Body of pancreas (tissue), 4 donors: ENCODE measurements around the gene HOXA6. TPM values are rescaled to one million over a fixed set of nuclear protein-coding genes. Genes with fewer than 3 reads are reported as not detected.

Experiments
- ATAC-seq: fragments of 150-250 bp; one replicate; pipeline ENCODE4 v1.9.1; 2016
- DNase-seq, 4 donors: peaks; one replicate each; pipeline ENCODE4 v3.0.0-alpha.2; 2019
- H3K27ac ChIP-seq, 4 donors: fragments of 200-600 bp; sonication (generic); 1 replicate in 3 of 4; 2 replicates in 1 of 4; pipeline versions ENCODE4 v1.5.1 to v1.6.1; 2016 to 2019; ENCODE audit warnings: mild to moderate bottlenecking in 1 of 4, mixed read lengths in 1 of 4, moderate library complexity in 1 of 4
- H3K27me3 ChIP-seq, 2 donors: fragments of 200-600 bp; sonication (generic); one replicate each; pipeline ENCODE4 v1.6.0; 2016; ENCODE audit warnings: mild to moderate bottlenecking in 1 of 2
- H3K36me3 ChIP-seq, 2 donors: fragments of 200-600 bp; sonication (generic); replicated peaks in 1 of 2; 2 replicates each; pipeline ENCODE4 v1.5.1; 2016; ENCODE audit warnings: low read depth in 2 of 2; ENCODE audit not compliant: insufficient read depth in 1 of 2
- H3K4me1 ChIP-seq: fragments of 200-600 bp; sonication (generic); one replicate; pipeline ENCODE4 v1.6.0; 2016
- H3K4me3 ChIP-seq, 2 donors: fragments of 200-600 bp; sonication (generic); 1 replicate in 1 of 2; 2 replicates in 1 of 2; pipeline ENCODE4 v1.5.1; 2016 to 2019
- H3K9me3 ChIP-seq, 3 donors: fragments of 200-600 bp; sonication (generic); 1 replicate in 2 of 3; 2 replicates in 1 of 3; pipeline ENCODE4 v1.5.1; 2016
- POLR2A ChIP-seq, 3 donors: fragments of 450-650 bp; IDR thresholded peaks; one replicate each; pipeline ENCODE4 v1.6.1; 2016; ENCODE audit warnings: antibody characterized with exemption in 3 of 3, mild to moderate bottlenecking in 2 of 3
- WGBS, 2 donors: methylation state at CpG; one replicate each; pipeline ENCODE4 v1.1.5; 2017; 5-methylcytosine and 5-hydroxymethylcytosine counted together
- intact Hi-C: fragments of 100-400 bp; cut with DNase I; formaldehyde crosslinking; loops from one replicate; pipeline ENCODE4 v1.15.1; 2023
- total RNA-seq, 2 donors: library from RNA; depleted of rRNA; stranded (reverse); fragments of >200 nt; gene quantifications; one replicate each; pipeline ENCODE4 v1.1.0, GENCODE V29; 2016
- TF ChIP-seq, protein P1 (sequence below), 7 experiments: fragments of 450-650 bp in 4 of 7; fragments of 200-600 bp in 3 of 7; sonication (generic) in 3 of 7; IDR thresholded peaks; one replicate each; pipeline ENCODE4 v1.5.1; 2016 to 2019; ENCODE audit warnings: antibody characterized with exemption in 7 of 7

HOXA6 gene
- total RNA-seq, 2 donors from 2014 or later, result not detected

DNA sequence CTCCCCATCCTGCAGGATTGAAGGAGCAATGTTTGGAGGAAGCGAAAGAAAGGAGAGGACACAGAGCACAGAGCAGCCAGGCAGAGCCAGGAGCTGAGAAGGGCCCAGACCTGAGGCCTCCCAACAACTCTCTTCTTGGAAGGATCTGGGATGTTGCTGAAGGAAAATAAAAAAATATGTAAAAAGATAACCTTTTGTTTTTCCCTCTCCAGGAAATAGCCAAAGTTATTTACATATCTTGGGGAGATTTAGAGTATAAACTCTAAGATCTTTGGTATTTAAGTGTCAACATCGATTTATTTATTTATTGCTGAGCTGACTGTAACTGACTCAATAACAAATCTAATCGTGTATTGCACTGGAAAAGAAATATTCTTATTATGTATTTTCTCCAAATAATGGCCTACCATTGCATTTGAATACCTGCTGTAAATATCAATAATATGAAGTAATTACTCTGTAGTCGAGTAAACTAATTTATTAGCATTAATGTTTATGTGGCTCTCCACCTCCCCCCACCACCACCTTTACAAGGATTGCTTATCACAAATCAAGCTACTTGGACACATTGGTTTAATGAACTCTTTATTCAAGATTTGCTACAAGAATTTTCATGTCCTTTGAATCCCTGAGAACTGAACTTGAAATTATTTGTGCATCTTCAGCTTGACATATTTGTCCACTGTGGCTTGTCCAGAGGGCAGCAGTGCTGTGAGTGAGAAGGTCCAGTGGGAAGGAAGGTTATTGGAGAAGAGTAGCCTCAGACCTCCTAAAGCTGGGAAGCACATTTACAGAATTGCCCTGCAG is 39.3 kb upstream of the HOXA6 start:
- Histone ChIP-seq H3K27me3 (peaks cover 14 to 78% of the 10 kb centered on the region in 2 donors), H3K36me3 (no peaks in the 10 kb centered on the region), H3K9me3 (no peaks in the 10 kb centered on the region), H3K4me1 (peaks cover 52% of the 10 kb centered on the region), H3K4me3 (no peak overlapping the region), H3K27ac (no peak overlapping the region)
- no peak for ATAC-seq
- 17 to 21% methylated on average over 4 of the region's 4 CpGs for WGBS, 2 donors
- no peak for DNase-seq
- intact Hi-C loops, result no loop called here
- no peak for TF ChIP-seq POLR2A (IDR thresholded peaks at IDR 0.05)
- TF ChIP-seq, protein P1, sequence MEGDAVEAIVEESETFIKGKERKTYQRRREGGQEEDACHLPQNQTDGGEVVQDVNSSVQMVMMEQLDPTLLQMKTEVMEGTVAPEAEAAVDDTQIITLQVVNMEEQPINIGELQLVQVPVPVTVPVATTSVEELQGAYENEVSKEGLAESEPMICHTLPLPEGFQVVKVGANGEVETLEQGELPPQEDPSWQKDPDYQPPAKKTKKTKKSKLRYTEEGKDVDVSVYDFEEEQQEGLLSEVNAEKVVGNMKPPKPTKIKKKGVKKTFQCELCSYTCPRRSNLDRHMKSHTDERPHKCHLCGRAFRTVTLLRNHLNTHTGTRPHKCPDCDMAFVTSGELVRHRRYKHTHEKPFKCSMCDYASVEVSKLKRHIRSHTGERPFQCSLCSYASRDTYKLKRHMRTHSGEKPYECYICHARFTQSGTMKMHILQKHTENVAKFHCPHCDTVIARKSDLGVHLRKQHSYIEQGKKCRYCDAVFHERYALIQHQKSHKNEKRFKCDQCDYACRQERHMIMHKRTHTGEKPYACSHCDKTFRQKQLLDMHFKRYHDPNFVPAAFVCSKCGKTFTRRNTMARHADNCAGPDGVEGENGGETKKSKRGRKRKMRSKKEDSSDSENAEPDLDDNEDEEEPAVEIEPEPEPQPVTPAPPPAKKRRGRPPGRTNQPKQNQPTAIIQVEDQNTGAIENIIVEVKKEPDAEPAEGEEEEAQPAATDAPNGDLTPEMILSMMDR (IDR thresholded peaks at IDR 0.05), result no peak

DNA sequence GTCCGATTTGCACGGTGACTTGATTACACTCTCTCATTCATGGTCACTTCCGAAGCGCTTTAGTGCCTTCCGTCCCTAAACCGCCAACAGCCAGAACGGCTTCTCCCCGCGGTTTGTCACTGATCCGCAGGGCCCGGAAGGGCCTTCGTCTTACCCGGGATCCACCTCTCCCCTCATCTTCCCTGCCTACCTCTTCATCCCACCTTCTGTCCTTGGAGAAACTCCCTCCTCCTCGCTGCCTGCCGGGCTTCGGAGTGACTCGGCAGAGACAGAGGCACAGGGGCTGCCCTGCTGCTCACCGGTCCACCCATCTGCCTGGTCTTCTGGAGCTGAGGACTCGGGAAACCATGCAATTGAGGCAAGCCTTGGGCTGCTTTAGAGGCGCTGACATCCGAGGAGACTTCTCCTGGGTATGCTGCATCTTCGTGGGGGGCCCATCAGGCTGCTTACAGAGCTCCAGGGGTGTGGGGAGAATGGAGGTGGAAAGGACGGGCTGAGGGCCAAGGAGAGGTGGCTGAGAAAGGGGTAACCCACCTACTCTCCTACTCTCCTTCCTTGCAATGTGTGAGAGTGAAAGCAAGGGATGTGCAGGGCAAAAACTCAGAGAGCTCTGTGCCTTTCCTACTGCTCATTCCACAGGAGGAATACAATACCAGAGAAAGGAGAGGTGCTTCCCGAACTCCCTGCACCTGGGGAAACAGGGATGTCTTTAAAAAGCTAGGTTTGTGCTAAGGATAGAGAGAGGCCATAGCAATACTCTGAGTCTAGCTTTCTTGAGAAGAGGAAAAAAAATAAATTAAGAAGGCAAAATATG is 38.5 kb upstream of the HOXA6 start:
- WGBS, 2 donors, result 6 to 10% methylated on average over 23 to 24 of the region's 24 CpGs
- ATAC-seq, result no peak
- no peak overlapping the region for H3K4me3 ChIP-seq

DNA sequence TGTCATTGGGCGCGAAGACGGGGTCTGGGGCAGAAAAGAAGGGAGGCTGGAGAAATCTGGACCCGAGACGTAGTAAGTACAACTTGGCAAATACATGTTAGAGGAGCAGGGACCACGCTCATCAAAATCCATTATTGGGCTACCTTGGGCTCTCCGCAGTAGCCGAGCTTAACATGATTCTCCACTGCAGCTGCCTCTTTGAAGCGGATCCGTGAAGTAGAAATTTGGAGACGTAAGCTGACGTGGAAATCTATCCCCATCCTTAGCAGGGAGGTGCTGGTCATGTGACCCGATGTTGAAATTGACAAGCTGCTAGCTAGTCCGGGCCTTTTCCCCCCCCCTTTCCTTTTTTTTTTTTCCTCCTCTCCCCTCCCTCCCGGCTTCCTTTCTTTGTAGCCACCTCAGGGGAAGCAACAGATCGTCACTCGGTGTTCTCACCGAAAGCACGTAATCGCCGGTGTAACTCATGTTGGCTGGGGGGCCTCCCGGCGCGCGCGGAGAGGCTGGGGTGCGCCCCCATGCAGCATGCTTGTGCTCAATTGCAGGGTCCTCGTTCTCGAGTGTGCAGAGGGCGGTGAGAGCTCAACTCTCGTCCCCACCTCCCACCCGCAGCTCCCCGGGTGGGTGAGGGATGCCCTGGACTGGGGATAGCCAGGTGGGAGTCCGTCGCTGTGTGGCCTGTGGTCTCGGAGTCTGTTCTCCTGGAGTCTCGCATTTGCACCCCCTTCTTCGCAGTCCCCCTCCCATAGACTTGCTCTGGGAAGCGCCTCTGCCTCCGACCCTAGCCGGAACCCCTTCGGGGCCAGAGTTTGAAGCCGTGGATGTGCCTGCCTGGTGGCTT is 37.7 kb upstream of the HOXA6 start, which contains the start of gene HOXA11:
TSS of gene HOXA11 (minus strand) at position 220 of the 841 bp plus-strand sequence. CDS start at position 132, 88 bp downstream.
- Histone ChIP-seq H3K4me1 (peaks cover 52% of the 10 kb centered on the region), H3K27ac (no peak within 1 kb of the TSS), H3K27me3 (peaks cover 14 to 77% of the 10 kb centered on the region in 2 donors), H3K9me3 (no peaks in the 10 kb centered on the region), H3K36me3 (no peaks in the 10 kb centered on the region), H3K4me3 (no peak within 1 kb of the TSS)
- no peak for TF ChIP-seq POLR2A (IDR thresholded peaks at IDR 0.05)
- no peak for ATAC-seq
- intact Hi-C loops, result no loop called here
- peak in 2 of 4 donors; percentile 8 to 10 for DNase-seq
- 7 to 15% methylated on average over 35 to 42 of the region's 43 CpGs for WGBS, 2 donors

More for the DNA sequence above, 38.5 kb upstream of the HOXA6 start:
- Histone ChIP-seq H3K4me1 (peaks cover 52% of the 10 kb centered on the region), H3K27ac (no peak overlapping the region), H3K9me3 (no peaks in the 10 kb centered on the region), H3K27me3 (peaks cover 14 to 72% of the 10 kb centered on the region in 2 donors), H3K36me3 (no peaks in the 10 kb centered on the region)
- intact Hi-C loops, result no loop called here
- peak in 2 of 4 donors; percentile 8 to 9 for DNase-seq
- no peak for TF ChIP-seq POLR2A (IDR thresholded peaks at IDR 0.05)
- TF ChIP-seq, protein P1 (IDR thresholded peaks at IDR 0.05), result no peak

DNA sequence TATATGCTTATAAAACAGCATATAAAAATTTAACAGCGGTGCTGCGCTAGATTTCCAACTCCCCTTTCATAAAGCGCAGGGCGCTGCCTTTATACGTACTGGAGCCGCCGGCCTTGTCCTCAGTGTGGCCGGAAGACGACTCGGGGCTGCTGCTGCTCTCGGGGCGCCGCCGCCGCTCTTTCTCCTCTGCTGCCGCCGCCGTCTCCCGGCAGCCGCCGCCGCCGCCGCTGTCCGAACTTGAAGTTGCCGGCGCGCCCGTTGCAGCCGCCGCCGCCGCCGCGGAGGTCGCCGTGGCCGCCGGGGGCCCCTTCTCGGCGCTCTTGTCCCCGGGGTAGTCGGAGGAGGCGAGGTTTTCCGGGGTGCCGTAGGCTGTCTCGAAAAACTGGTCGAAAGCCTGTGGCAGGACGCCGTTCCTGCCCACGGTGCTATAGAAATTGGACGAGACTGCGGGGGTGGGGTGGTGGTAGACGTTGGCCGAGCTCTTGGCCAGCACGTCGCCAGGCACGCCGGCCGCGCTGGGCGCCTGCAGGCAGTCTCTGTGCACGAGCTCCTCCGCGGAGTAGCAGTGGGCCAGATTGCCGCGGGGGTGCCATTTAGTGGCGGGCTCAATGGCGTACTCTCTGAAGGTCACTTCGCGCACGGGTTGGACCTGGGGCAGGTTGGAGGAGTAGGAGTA is 36.9 kb upstream of the HOXA6 start:
- Histone ChIP-seq H3K4me1 (peaks cover 60% of the 10 kb centered on the region), H3K27me3 (peaks cover 14 to 78% of the 10 kb centered on the region in 2 donors), H3K27ac (no peak overlapping the region), H3K4me3 (no peak overlapping the region), H3K36me3 (no peaks in the 10 kb centered on the region), H3K9me3 (no peaks in the 10 kb centered on the region)
- DNase-seq, result peak in 2 of 4 donors; percentile 15 to 28
- 6 to 15% methylated on average over 16 to 65 of the region's 72 CpGs for WGBS, 2 donors
- TF ChIP-seq, protein P1 (IDR thresholded peaks at IDR 0.05), result no peak
- TF ChIP-seq POLR2A (IDR thresholded peaks at IDR 0.05), result no peak
- no peak for ATAC-seq
- intact Hi-C loops, result no loop called here
